OCI-LY7 (cell line): ENCODE measurements around the gene STEAP3. TPM values are rescaled to one million over a fixed set of nuclear protein-coding genes. Genes with fewer than 3 reads are reported as not detected.

Experiments
- BruUV-seq: library from RNA; stranded (reverse); fragments of 400-500 nt; replicated peaks from 2 replicates; lab custom pipeline; 2021; lab: Mats Ljungman, UMichigan
- CTCF ChIA-PET: fragments of 300-600 bp; sonication (Branson Sonifier 250); formaldehyde crosslinking; loops from one replicate; lab custom pipeline; 2022; ENCODE audit warnings: antibody characterized with exemption; ENCODE audit not compliant: unreplicated experiment; lab: Charles Lee
- POLR2A ChIA-PET: fragments of 300-600 bp; sonication (Branson Sonifier 250); formaldehyde crosslinking; loops from one replicate; lab custom pipeline; 2022; ENCODE audit warnings: antibody characterized with exemption; lab: Charles Lee
- DNase-seq: peaks from one replicate; pipeline ENCODE4 v3.0.0-alpha.2; 2015; ENCODE audit warnings: low spot score
- H2AFZ ChIP-seq: fragments of 200-600 bp; sonication (generic), shearing (Covaris generic); 2 replicates; pipeline ENCODE4 v1.6.1; 2014; ENCODE audit warnings: mild to moderate bottlenecking, antibody characterized with exemption, low read length, moderate library complexity
- H3K27ac ChIP-seq: fragments of 200-600 bp; sonication (generic); 2 replicates; pipeline ENCODE4 v1.5.1; 2014; ENCODE audit warnings: mixed run types, low read depth, mild to moderate bottlenecking, moderate library complexity, low read length, inconsistent platforms; ENCODE audit not compliant: poor library complexity, severe bottlenecking
- H3K36me3 ChIP-seq: fragments of 200-600 bp; sonication (generic); 2 replicates; pipeline ENCODE4 v1.6.1; 2014; ENCODE audit warnings: mild to moderate bottlenecking, antibody characterized with exemption, low read length, moderate library complexity, mixed read lengths; ENCODE audit not compliant: insufficient read depth
- H3K4me1 ChIP-seq: fragments of 200-600 bp; sonication (generic); 2 replicates; pipeline ENCODE4 v1.5.1; 2014; ENCODE audit warnings: mild to moderate bottlenecking, low read length; ENCODE audit not compliant: insufficient read depth, poor library complexity, severe bottlenecking
- H3K4me2 ChIP-seq: fragments of 200-600 bp; sonication (generic); 2 replicates; pipeline ENCODE4 v1.6.1; 2014; ENCODE audit warnings: mild to moderate bottlenecking, low read length
- H3K4me3 ChIP-seq: fragments of 200-600 bp; sonication (generic); 2 replicates; pipeline ENCODE4 v1.5.1; 2014; ENCODE audit warnings: mild to moderate bottlenecking, low read depth, low read length; ENCODE audit not compliant: poor library complexity, severe bottlenecking
- H3K79me2 ChIP-seq: fragments of 200-600 bp; sonication (generic); 2 replicates; pipeline ENCODE4 v1.6.1; 2016; ENCODE audit warnings: low read depth, mild to moderate bottlenecking, low read length, moderate library complexity, mixed read lengths; ENCODE audit not compliant: insufficient read depth
- H3K9me2 ChIP-seq: fragments of 200-600 bp; sonication (generic); 2 replicates; pipeline ENCODE4 v1.6.1; 2016; ENCODE audit warnings: mild to moderate bottlenecking, low read length, mixed read lengths; ENCODE audit not compliant: insufficient read depth
- H3K9me3 ChIP-seq: fragments of 200-600 bp; sonication (generic); 2 replicates; pipeline ENCODE4 v1.6.1; 2014; ENCODE audit warnings: mild to moderate bottlenecking, mixed run types, low read length, mixed read lengths
- H4K20me1 ChIP-seq: fragments of 200-600 bp; sonication (generic); 2 replicates; pipeline ENCODE4 v1.6.1; 2014; ENCODE audit warnings: mild to moderate bottlenecking, antibody characterized with exemption, low read length, moderate library complexity, mixed read lengths; ENCODE audit not compliant: insufficient read depth
- CTCF ChIP-seq: fragments of 200-600 bp; sonication (generic); conservative IDR thresholded peaks from 2 replicates; pipeline ENCODE4 v1.5.1; 2014; ENCODE audit warnings: mild to moderate bottlenecking, antibody characterized with exemption, low read length, moderate library complexity, mixed read lengths
- EZH2phosphoT487 ChIP-seq: fragments of 200-600 bp; sonication (generic); IDR thresholded peaks from 2 replicates; pipeline ENCODE4 v1.6.1; 2018; ENCODE audit warnings: low read depth, borderline replicate concordance, mild to moderate bottlenecking, mixed run types, antibody characterized with exemption, low read length, moderate library complexity, mixed read lengths
- intact Hi-C: fragments of 100-400 bp; cut with micrococcal nuclease; formaldehyde crosslinking; loops from one replicate; pipeline ENCODE4 v1.10.0; 2022; ENCODE audit not compliant: unreplicated experiment
- total RNA-seq, 2 experiments: library from RNA; depleted of rRNA in 1 of 2; stranded (reverse); fragments of >200 nt in 1 of 2; shearing (Covaris generic) in 1 of 2; gene quantifications; 2 replicates each; pipeline ENCODE4 v1.2.3, GENCODE V29; 2014 to 2022

The STEAP3 gene
- total RNA-seq, 2 experiments from 2014 or later: not detected

GRCh38 chr2:119179991-119180390, 43.6 kb upstream of the STEAP3 start:
- no peaks in the 10 kb centered on the region for H3K36me3 ChIP-seq
- ChIA-PET POLR2A (no interaction called here), CTCF (no interaction called here)
- no peaks in the 10 kb centered on the region for H3K9me3 ChIP-seq
- no peaks in the 10 kb centered on the region for H3K79me2 ChIP-seq
- no TSS peak for BruUV-seq
- H4K20me1 ChIP-seq: no peaks in the 10 kb centered on the region
- no peak overlapping the region for H3K27ac ChIP-seq
- H2AFZ ChIP-seq: no peak overlapping the region
- no peaks in the 10 kb centered on the region for H3K4me1 ChIP-seq
- intact Hi-C loops: no loop called here
- H3K9me2 ChIP-seq: no peaks in the 10 kb centered on the region
- TF ChIP-seq CTCF (no peak), EZH2phosphoT487 (no peak)
- H3K4me2 ChIP-seq: no peak overlapping the region
- DNase-seq: no peak
- no peak overlapping the region for H3K4me3 ChIP-seq

- Histone ChIP-seq H4K20me1 (no peaks in the 10 kb centered on the region), H3K79me2 (no peaks in the 10 kb centered on the region), H3K4me2 (no peak overlapping the region), H3K9me3 (no peaks in the 10 kb centered on the region), H3K4me1 (no peaks in the 10 kb centered on the region), H3K36me3 (no peaks in the 10 kb centered on the region), H2AFZ (no peak overlapping the region), H3K9me2 (no peaks in the 10 kb centered on the region), H3K27ac (no peak overlapping the region), H3K4me3 (no peak overlapping the region)
- TF ChIP-seq EZH2phosphoT487 (no peak), CTCF (no peak)
- ChIA-PET POLR2A (no interaction called here), CTCF (no interaction called here)
- intact Hi-C loops: no loop called here
- DNase-seq: no peak
- BruUV-seq: no TSS peak
Observed at GRCh38 chr2:119180892-119181291, 42.7 kb upstream of the STEAP3 start.

GRCh38 chr2:119181391-119181790, 42.2 kb upstream of the STEAP3 start:
- POLR2A ChIA-PET: no interaction called here
- BruUV-seq: no TSS peak
- Histone ChIP-seq H3K9me2 (no peaks in the 10 kb centered on the region), H3K36me3 (no peaks in the 10 kb centered on the region), H3K4me1 (no peaks in the 10 kb centered on the region), H3K4me3 (no peak overlapping the region), H2AFZ (no peak overlapping the region), H4K20me1 (no peaks in the 10 kb centered on the region), H3K27ac (no peak overlapping the region), H3K9me3 (no peaks in the 10 kb centered on the region), H3K4me2 (no peak overlapping the region), H3K79me2 (no peaks in the 10 kb centered on the region)
- intact Hi-C loops: no loop called here
- no peak for TF ChIP-seq EZH2phosphoT487
- no peak for TF ChIP-seq CTCF
- CTCF ChIA-PET: no interaction called here
- no peak for DNase-seq
